Inflammatory macrophage (primary cell): Measurements from ENCODE around the gene SPRR2B.
"Not testable (repeated sequence)": the region's sequence is repeated elsewhere in the genome, so short reads cannot be mapped to it uniquely, and the experiment has no call there.

ENCODE experiments used
- DNase-seq, 2 donors: peaks; one replicate each; pipeline ENCODE4 v3.0.0-alpha.2; 2020 to 2022
- total RNA-seq, 18 experiments: gene quantifications; one replicate each; lab custom pipeline; 2026; ENCODE audit warnings: mixed read lengths in 6 of 18, inconsistent platforms in 2 of 18; lab: John Stamatoyannopoulos, UW

Gene SPRR2B
- 0 to 0.03 (median 0) reads per million in 18 experiments for total RNA-seq

- DNase-seq: no peak
These were observed at the start of gene SPRR2B for GRCh38 chr1:153071511-153071910. Gene SPRR2B, minus strand, starts transcription at chr1:153071611. Its CDS starts 772 bp downstream, at chr1:153070839.

- DNase-seq: no peak
These were observed 49.5 kb upstream of the SPRR2B start for GRCh38 chr1:153120945-153121344.

- DNase-seq: no peak
These were observed 48.1 kb upstream of the SPRR2B start for GRCh38 chr1:153119491-153119971.

- not testable (repeated sequence) for DNase-seq
These were observed 43.9 kb upstream of the SPRR2B start for GRCh38 chr1:153115264-153115663.

GRCh38 chr1:153113416-153113815, 42.0 kb upstream of the SPRR2B start, which contains the start of gene SPRR2F:
Gene SPRR2F, minus strand, starts transcription at chr1:153113516. Its CDS starts 783 bp downstream, at chr1:153112733.
- no peak for DNase-seq

GRCh38 chr1:153112454-153112853, 41.0 kb upstream of the SPRR2B start:
- not testable (repeated sequence) for DNase-seq

GRCh38 chr1:153100245-153100644, 28.8 kb upstream of the SPRR2B start:
- no peak for DNase-seq

GRCh38 chr1:153099461-153100045, 28.1 kb upstream of the SPRR2B start:
- DNase-seq: no peak

GRCh38 chr1:153095764-153096163, 24.4 kb upstream of the SPRR2B start:
- DNase-seq: no peak

- no peak for DNase-seq
These were observed 23.0 kb upstream of the SPRR2B start, which contains the start of gene SPRR2E for GRCh38 chr1:153094426-153094825. Gene SPRR2E, minus strand, starts transcription at chr1:153094526. Its CDS starts 775 bp downstream, at chr1:153093751.

- no peak for DNase-seq
These were observed 16.2 kb upstream of the SPRR2B start for GRCh38 chr1:153087652-153088051.

- no peak for DNase-seq
These were observed 10.3 kb upstream of the SPRR2B start for GRCh38 chr1:153081736-153082135.

- no peak for DNase-seq
These were observed 1.7 kb upstream of the SPRR2B start for GRCh38 chr1:153072806-153073726.

GRCh38 chr1:153070243-153070642, 1.2 kb downstream of the SPRR2B start:
- no peak for DNase-seq

- DNase-seq: no peak
These were observed 12.3 kb downstream of the SPRR2B start for GRCh38 chr1:153058826-153059784.

GRCh38 chr1:153058154-153058553, 13.3 kb downstream of the SPRR2B start:
- no peak for DNase-seq

- no peak for DNase-seq
These were observed 14.0 kb downstream of the SPRR2B start, which contains the start of gene SPRR2A for GRCh38 chr1:153057375-153057774. Gene SPRR2A, minus strand, starts transcription at chr1:153057512. Its CDS starts 777 bp downstream, at chr1:153056735.

- DNase-seq: not testable (repeated sequence)
These were observed 15.3 kb downstream of the SPRR2B start for GRCh38 chr1:153056111-153056510.

- no peak for DNase-seq
These were observed 22.2 kb downstream of the SPRR2B start for GRCh38 chr1:153049211-153049610.

GRCh38 chr1:153040950-153041631, 30.3 kb downstream of the SPRR2B start, which contains the start of gene SPRR2D:
Gene SPRR2D, minus strand, starts transcription at chr1:153041120. Its CDS starts 774 bp downstream, at chr1:153040346.
- DNase-seq: no peak

- no peak for DNase-seq
These were observed 36.2 kb downstream of the SPRR2B start for GRCh38 chr1:153035211-153035610.
